NCI-H82 (cell line): ENCODE measurements around the gene CTAGE9.
A peak's percentile ranks its signal among the peaks of the same experiment; 100 is the strongest.
"Not testable (repeated sequence)": the region's sequence is repeated elsewhere in the genome, so short reads cannot be mapped to it uniquely, and the experiment has no call there.

Experiments
- DNase-seq: peaks from one replicate; lab custom pipeline; 2025; lab: John Stamatoyannopoulos, UW

Gene CTAGE9, protein sequence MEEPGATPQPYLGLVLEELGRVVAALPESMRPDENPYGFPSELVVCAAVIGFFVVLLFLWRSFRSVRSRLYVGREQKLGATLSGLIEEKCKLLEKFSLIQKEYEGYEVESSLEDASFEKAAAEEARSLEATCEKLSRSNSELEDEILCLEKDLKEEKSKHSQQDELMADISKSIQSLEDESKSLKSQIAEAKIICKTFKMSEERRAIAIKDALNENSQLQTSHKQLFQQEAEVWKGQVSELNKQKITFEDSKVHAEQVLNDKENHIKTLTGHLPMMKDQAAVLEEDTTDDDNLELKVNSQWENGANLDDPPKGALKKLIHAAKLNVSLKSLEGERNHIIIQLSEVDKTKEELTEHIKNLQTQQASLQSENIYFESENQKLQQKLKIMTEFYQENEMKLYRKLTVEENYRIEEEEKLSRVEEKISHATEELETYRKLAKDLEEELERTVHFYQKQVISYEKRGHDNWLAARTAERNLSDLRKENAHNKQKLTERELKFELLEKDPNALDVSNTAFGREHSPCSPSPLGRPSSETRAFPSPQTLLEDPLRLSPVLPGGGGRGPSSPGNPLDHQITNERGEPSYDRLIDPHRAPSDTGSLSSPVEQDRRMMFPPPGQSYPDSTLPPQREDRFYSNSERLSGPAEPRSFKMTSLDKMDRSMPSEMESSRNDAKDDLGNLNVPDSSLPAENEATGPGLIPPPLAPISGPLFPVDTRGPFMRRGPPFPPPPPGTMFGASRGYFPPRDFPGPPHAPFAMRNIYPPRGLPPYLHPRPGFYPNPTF

DNA sequence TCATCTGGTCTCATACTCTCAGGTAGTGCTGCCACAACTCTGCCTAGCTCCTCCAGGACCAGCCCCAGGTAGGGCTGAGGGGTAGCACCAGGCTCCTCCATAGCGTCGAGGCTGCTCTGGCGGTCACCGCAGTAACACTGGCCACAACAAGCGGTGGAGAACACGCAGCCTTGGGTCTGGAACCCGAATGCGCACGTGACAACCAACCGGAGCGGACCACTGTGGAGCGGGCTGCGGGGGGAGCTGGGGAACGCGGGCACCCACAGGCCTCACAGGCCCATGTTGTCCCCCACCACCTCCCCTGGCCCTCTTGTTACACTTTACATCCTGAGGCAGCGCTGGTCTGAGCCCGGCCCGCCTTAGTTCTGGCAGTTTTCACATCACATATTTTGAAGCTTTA lies at the start of gene CTAGE9:
CTAGE9 (minus strand) TSS at position 101 of the 400 bp plus-strand sequence; CDS start at position 101, 0 bp downstream.
- not testable (repeated sequence) for DNase-seq

DNA sequence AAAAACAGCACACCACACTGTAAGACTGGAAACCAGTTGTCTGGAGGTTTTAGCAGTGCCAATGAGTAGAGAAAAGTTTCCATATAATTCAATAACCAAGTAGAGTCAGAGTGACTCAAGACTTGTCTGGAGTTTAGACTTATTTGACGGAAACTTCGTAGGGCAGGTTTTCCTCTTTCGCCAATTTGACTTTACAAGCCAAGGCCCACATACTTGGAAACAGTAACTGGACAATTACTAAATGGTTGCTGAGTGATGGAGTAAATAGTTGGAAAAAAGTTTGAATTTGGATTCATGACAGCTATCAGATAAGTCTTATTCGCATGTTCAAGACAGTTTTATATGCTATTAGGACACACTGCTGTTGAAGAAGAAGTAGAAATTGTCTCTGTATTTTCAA lies 48.1 kb upstream of the CTAGE9 start:
- DNase-seq = no peak

DNA sequence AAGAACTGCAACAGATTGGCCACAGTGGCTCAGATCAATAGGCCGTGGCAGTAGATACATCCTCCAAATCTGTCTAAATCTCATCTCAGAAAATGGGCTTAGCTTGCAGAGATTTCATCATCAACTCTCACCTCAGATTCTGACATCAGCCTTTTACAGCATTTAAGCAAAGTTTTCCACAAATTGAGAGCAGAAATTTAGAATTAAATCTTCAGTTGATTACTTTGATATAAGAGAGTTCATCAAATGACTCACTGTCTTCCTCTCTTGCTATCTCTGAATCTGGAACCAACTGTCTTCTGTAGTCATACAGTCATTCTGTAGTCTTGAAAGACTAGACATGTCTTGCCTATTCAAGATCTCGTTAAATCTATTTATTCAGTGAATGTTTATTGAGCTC lies 45.2 kb upstream of the CTAGE9 start:
- no peak for DNase-seq

DNA sequence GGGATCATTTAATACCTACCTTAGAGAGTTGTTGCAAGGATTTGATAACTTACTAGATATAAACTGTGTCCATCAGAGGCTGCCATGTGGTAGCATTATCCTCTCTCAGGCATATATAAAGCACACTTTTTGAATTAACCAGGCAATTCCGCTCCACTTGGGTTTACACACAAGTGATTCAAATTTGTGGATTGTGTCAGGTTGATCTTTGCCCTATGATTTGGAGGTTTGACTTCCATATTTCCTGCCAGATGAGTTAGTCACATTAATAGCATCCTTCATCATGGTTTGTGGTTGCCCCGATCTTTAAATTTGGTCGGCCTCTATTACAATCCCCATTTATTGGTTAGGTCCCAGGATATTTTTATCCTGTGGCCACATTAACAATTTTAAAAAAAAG lies 44.8 kb upstream of the CTAGE9 start:
- DNase-seq = no peak

DNA sequence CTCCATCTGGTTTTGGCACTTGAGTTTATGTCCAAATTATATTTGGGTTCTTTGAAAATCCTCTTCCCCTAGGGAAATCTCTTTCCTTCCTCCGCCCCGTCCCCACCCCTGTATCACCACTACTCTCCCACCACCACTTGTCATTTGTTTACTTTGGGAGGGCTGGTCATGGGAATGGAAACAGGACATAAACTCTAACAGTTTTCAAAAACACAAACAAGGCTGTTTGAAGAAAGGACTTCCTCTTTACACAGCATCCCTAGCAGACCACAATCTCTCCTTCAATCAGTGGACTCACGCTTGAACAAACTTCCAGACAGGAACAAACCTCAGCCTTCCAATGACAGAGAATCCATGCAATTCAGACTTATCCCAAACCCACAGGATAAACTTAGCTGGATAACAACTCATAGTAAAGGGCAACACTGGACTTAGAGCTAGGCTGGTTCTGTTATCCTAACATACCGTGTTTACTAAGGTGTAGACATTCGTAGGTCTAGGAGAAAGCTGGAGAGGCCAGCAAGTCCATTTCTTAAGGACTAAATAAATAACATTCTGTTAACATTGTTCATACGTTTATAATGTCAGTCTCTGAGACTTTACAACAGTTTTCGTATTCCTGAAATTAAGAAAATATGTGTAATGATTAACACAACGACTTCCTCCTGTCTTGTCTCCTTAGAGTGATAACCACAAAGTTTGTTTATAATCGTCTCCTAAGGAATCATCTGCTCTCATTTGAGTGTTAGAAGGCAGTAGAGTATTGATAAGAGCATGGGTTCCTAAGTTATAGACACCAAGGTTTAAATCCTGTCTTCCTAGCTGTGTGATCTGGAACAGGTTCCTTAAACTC lies 44.1 kb upstream of the CTAGE9 start:
- DNase-seq = no peak

DNA sequence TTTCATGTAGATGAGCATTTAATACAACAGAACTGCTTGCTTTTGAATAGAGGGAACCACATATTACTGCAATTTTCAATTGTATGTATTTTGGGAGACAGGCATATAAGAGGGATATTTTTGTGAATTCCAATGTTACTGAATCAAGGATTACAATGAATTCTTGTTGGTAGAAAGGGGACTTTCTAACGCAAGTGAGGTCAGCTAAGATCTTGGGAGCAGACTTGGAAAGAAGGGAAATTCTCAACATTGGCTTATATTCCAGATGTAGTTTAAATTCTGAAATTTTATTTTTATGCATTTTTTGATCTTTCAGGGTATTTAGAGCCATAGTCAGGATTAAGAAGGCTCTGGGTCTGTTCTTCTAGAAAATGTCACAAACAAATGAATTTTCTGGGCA lies 43.3 kb upstream of the CTAGE9 start:
- DNase-seq = no peak

DNA sequence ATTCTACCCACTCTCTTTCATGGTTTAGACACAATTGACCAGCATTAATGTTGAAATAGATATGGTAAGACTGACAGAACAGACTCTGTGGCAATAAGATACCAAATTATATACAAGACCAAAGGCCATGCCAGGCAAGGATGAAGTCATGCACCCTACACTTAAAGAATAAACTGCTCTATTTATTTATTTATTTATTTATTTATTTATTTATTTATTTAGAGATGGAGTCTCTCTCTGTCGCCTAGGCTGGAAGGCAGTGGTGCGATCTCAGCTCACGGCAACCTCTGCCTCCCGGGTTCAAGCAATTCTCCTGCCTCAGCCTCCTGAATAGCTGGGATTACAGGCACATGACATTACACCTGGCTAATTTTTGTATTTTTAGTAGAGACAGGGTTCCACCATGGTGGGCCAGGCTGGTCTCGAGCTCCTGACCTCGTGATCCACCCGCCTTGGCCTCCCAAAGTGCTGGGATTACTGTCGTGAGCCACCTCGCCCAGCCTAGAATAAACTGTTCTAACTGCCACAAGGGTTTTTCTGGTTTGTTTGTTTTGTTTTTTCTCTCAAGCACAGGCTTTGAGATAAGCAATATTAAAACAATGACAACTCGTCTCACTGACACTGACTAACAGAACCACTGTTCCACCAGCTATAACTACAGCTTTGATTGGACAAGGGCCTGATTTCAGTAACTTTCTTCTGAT lies 40.3 kb upstream of the CTAGE9 start:
- DNase-seq = not testable (repeated sequence)

DNA sequence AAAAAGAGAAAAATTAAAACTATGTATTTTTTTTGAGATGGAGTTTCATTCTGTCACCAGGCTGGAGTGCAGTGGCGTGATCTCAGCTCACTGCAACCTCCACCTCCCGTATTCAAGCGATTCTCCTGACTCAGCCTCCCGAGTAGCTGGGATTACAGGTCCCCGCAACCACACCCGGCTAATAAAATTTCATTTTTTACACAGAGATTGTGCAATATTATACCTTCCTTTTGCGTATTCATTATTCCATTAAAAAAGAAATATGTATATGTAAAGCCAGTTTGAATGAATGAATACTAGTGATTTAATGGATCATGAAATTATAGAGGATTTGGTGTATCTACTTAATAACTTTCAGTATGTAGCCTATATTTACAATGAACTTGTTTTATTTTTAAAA lies 38.2 kb upstream of the CTAGE9 start:
- no peak for DNase-seq

DNA sequence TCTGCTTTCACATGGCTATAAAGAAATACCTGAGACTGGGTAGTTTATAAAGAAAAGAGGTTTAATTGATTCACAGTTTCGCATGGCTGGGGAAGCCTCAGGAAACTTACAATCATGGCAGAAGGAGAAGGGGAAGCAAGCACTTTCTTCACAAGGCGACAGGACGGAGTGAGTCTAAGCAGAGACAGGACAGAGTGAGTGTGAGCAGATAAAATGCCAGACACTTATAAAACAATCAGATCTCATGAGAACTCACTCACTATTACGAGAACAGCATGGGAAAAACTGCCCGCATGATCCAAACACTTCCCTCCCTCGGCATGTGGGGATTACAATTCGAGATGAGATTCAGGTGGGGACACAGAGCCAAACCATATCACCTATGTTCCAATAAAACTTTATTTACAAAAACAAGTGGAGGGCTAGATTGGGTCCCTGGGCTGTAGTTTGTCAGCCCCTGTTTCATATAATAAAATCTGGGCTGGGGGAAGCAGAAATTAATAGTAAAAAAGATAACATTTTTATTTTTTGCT lies 37.1 kb upstream of the CTAGE9 start:
- no peak for DNase-seq

DNA sequence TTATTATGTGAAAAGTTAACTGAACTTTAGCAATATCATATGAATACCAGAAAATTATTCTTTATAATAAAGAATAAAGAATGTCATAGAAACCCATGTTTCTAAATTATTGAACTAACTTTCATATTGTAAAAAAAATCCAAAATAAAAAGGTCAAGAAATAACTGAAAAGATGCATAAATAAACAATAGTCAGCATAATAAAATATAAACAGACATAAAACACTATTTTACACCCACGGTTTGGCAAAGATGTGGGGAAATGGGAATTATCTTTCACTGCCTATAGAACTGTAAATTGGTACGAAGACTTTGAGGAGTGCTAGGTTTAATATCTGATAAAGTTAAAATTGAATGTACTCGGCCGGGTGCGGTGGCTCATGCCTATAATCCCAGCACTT lies 34.7 kb upstream of the CTAGE9 start:
- no peak for DNase-seq

DNA sequence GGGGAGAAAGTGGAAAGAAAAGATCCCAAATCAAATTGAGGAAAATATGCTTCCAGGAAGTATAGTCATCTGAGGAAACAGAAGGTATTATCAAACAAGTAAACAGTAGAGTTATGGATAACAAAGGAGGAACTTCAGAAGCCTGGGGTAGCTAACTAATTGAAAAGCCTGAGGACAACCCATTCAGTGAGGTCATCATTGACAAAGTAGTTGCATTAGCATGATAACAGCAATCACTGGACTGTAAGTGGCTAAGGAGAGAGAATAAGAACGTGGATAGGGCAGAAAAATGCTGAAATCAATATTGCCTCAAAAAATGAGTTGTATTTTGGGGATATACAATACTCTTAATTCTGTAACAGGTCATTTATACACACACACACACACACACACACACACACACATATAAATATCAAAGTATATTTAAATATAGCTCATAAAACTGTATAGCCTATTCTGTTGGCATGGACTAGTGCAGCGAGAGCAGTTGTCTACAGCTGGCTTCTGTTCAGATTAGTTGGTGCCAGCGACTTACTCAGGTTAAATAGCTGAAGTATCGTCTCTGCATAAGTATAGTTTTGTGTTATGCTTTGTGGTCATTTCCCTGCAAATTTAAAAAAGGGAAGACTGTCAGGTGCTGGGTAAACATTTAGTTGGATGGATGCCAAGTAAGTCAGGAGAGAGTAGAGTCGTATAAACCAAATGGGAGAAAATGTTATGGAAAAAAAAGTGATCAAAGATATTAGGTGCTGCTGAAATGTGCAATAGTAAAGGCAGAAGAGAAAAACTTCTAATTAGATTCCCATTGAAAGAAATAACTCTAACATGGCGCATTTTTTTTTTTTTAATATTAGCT lies 33.8 kb upstream of the CTAGE9 start:
- DNase-seq = no peak

DNA sequence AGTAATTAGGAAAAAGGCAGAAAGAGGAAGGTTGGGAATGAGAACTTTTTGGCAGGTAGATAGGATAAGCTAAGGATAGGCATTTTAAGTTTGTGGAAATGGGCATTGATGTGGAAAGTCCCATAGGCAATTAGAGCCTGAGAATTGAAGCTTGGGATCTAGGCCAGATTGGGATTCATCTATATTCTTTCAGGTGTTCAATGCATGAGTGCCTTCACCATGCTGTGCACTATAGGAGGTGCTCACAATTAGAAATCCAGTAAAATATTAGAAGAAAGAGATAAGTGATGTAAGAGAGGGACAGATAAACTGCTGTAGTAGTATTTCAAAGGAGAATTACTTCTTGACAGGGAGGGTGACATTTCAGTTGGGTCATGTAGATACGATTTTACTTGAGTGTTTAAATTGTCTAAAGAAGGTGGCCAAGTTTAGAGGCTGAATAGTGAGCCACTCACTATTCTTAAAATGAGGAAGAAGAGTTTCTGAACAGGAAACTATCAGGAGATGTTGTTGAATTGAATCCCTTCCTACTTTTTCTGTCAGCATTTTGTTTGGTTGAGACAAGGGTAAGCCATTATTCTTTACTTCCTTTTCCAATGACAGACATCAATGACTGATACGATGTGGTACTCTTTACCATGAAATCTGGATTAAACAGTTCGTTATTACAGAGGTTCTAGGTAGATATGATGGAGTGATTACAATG lies 31.0 kb upstream of the CTAGE9 start:
- DNase-seq = no peak

DNA sequence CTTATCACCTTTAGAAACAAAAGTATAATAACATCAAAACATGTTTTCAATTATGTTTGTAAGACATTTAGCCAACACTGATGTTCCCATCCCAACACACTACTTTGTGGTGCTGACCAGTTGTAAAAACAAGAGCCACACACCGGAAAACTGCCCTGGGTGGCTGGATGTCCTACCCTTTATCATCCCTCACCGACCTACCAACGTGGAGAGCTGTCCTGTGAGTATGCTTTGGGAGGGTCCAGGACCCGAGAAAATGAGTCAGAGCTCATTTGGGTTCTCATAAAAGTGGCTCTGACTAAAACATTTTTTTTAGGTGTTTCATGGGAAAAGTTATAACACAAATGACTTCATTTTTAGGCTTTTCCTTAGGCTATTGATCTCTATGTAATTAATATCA lies 29.3 kb upstream of the CTAGE9 start:
- no peak for DNase-seq

DNA sequence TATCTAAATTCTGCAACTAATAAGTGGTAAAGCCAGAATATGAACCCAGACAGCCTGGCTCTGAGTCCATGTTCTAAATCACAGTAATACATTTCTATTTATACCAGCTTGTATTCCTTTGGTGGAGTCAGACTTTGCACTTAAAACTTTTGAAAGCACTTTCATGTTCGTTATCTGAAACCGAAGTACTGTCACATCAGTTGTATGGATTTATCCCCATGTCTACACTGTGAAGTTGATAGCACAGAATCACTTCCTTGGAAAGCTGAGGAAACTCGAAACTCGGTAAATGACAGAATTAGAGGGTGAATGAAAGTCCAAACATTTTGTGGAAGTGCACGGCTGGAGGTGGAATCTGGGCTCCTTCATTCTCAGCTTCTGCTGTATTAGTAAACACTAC lies 28.3 kb upstream of the CTAGE9 start:
- no peak for DNase-seq

DNA sequence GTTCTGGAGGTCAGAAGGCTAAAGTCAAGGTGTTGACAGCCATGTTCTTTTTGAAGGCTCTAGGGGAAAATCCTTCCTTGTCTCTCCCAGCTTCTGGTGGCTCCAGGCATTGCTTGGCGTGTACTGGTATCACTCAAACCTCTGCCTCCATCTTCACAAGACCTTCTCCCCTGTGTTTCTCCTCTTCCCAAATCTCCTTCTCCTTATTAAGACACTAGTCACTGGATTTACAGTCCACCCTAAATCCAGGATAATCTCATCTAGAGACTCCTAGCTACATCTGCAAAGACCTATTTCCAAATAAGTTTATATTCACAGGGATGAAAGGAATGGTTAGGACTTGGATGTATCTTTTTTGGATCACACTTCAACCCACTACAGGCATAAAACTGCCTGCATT lies 26.0 kb upstream of the CTAGE9 start:
- peak; percentile 45 for DNase-seq

DNA sequence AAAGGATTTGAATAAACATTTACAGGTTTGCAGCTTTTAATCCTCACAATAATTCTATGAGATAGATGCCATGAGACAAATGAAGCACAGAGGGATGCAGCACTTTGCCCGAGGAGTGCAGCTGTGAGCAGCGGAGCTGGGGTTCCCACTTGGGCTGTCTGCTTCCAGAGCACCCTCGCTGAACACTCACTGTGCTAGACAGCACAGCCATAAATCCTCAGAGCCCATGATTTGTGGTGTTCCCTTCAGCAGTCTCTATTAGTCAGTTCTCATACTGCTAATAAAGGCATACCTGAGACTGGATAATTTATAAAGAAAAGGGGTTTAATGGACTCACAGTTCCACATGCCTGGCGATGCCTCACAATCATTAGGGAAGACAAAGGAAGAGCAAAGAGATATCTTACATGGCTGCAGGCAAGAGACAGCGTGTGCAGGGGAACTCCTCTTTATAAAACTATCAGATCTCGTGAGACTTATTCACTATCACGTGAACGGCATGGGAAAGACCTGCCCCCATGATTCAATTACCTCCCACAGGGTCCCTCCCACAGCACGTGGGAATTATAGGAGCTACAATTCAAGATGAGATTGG lies 25.3 kb upstream of the CTAGE9 start:
- DNase-seq = peak; percentile 14

DNA sequence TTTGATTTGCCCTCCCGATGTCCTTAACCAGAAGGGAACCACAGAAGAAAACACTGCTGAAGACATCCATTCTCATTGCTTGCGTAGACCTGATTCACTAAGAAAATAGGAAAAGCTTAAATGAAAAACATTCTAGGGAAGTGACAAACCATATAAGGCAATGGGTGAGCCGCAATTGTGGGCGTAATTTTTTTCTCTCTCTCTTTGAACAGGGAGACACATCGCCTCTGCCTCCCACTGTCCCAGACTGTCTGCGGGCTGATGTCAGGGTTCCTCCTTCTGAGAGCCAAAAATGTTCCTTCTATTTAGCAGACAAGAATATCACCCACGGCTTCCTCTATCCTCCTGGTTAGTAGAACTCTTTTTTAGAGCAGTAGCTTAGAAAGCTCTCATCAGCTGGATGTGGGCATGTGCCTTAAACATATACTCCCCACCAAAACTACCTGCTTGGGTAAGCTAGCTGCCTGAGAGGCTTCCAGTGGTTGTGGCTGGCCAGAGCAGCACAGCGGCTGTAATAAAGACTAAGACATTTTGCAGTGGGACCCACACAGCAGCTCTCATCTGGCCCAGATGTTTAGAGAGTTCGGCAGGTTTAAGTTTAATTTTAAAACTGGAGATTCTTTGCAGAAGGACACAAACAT lies 22.7 kb upstream of the CTAGE9 start:
- DNase-seq = no peak

DNA sequence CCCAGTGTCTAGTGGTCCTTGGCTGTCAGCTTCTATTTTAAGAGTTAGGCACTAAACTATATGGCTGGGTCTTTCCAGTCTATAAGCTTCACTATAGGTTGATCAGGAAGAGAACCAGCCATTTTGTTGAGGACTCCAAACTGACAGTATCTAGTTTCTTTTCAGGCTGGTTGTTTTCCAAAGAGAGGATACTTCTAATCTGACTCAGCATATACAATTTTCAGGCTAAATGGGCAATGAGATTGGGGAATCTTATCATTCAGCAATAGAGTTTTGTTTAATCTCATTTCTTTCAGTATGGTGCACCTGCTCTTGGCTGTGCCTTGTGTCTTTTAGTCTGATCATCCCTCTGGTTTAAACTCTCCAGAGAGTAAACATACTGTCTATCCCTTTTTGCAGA lies 20.4 kb upstream of the CTAGE9 start:
- DNase-seq = no peak

DNA sequence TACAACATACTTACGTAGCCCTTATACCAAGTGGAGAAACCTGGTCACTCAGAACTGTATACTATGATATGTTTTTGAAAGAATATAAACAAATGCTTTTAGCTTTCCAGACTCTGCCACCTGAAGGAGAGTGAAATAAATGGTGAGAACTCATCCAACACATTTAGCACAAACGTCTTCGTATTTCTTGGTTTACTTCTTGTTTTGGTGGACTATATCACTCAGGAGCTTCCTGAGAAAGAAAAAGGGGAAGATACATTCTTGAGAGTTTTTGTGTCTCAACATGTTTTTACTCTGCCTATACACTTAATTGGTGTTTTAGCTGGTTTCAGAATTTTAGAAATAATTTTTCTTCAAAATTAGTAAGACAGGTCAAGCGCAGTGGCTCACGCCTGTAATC lies 19.4 kb upstream of the CTAGE9 start:
- DNase-seq = no peak
